ENCODE results near the gene SPARC. TPM values are rescaled to one million over a fixed set of nuclear protein-coding genes. Genes with fewer than 3 reads are reported as not detected.

SPARC gene
- total RNA-seq, 1 donor from 2014 or later, result 9,466 TPM

- peak overlapping the region; percentile 90 for H3K27ac Mint-ChIP-seq (ENCODE audit: unreplicated experiment)
Measured at GRCh38 chr5:151664694-151665585, 21.8 kb downstream of the SPARC start.

DNA sequence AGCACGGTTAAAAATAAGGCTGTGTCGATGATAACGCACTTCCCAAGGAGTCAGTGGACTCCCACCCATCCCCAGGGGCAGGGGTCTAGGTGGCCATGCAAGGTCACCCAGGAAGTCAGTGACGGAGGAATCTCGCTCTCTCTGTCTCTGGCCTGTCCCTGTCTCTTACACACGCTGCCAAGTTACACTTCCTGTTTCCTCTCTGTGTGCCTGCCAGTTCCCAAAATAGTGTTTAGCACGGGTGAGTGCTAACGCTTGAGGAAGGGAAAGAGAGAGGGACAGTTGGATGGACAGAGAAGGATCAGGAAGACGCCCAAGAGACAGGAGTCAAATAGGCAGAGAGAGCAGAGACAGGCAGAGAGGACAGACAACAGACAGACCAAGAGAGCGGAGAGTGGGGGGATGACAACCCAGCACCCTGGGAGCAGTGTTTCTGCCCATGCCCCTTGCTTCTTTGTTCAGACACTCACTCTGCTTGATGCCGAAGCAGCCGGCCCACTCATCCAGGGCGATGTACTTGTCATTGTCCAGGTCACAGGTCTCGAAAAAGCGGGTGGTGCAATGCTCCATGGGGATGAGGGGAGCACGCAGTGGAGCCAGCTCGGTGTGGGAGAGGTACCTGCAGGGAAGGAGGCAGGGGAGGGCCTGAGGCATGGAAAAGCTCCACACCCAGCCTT, 23.0 kb downstream of the SPARC start:
- no peak for DNase-seq (ENCODE audit: extremely low spot score, unreplicated experiment)
- Mint-ChIP-seq H3K36me3 (ENCODE audit: unreplicated experiment) (peaks cover 56% of the 10 kb centered on the region), H3K27ac (ENCODE audit: unreplicated experiment) (peak overlapping the region; percentile 90), H3K9me3 (ENCODE audit: unreplicated experiment) (no peaks in the 10 kb centered on the region), H3K27me3 (ENCODE audit: unreplicated experiment) (no peaks in the 10 kb centered on the region), H3K4me3 (ENCODE audit: unreplicated experiment) (no peak overlapping the region), H3K4me1 (ENCODE audit: unreplicated experiment) (peaks cover 88% of the 10 kb centered on the region)
- TF ChIP-seq, protein P1, sequence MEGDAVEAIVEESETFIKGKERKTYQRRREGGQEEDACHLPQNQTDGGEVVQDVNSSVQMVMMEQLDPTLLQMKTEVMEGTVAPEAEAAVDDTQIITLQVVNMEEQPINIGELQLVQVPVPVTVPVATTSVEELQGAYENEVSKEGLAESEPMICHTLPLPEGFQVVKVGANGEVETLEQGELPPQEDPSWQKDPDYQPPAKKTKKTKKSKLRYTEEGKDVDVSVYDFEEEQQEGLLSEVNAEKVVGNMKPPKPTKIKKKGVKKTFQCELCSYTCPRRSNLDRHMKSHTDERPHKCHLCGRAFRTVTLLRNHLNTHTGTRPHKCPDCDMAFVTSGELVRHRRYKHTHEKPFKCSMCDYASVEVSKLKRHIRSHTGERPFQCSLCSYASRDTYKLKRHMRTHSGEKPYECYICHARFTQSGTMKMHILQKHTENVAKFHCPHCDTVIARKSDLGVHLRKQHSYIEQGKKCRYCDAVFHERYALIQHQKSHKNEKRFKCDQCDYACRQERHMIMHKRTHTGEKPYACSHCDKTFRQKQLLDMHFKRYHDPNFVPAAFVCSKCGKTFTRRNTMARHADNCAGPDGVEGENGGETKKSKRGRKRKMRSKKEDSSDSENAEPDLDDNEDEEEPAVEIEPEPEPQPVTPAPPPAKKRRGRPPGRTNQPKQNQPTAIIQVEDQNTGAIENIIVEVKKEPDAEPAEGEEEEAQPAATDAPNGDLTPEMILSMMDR (IDR thresholded peaks at IDR 0.05), result no peak

More at GRCh38 chr5:151664694-151665585, 21.8 kb downstream of the SPARC start:
- Mint-ChIP-seq H3K36me3 (ENCODE audit: unreplicated experiment) (peaks cover 67% of the 10 kb centered on the region), H3K4me3 (ENCODE audit: unreplicated experiment) (no peak overlapping the region), H3K27me3 (ENCODE audit: unreplicated experiment) (no peaks in the 10 kb centered on the region), H3K9me3 (ENCODE audit: unreplicated experiment) (no peaks in the 10 kb centered on the region), H3K4me1 (ENCODE audit: unreplicated experiment) (peaks cover 85% of the 10 kb centered on the region)
- TF ChIP-seq, protein P1 (IDR thresholded peaks at IDR 0.05), result no peak
- no peak for DNase-seq (ENCODE audit: extremely low spot score, unreplicated experiment)

- H3K4me3 Mint-ChIP-seq (ENCODE audit: unreplicated experiment), result no peak overlapping the region
- H3K27me3 Mint-ChIP-seq (ENCODE audit: unreplicated experiment), result no peaks in the 10 kb centered on the region
- H3K9me3 Mint-ChIP-seq (ENCODE audit: unreplicated experiment), result no peaks in the 10 kb centered on the region
- H3K27ac Mint-ChIP-seq (ENCODE audit: unreplicated experiment), result peak overlapping the region; percentile 90
- TF ChIP-seq, protein P1 (IDR thresholded peaks at IDR 0.05), result no peak
- peaks cover 50% of the 10 kb centered on the region for H3K36me3 Mint-ChIP-seq (ENCODE audit: unreplicated experiment)
- H3K4me1 Mint-ChIP-seq (ENCODE audit: unreplicated experiment), result peaks cover 86% of the 10 kb centered on the region
- no peak for DNase-seq (ENCODE audit: extremely low spot score, unreplicated experiment)
Measured at GRCh38 chr5:151662805-151663204, 23.9 kb downstream of the SPARC start.

DNA sequence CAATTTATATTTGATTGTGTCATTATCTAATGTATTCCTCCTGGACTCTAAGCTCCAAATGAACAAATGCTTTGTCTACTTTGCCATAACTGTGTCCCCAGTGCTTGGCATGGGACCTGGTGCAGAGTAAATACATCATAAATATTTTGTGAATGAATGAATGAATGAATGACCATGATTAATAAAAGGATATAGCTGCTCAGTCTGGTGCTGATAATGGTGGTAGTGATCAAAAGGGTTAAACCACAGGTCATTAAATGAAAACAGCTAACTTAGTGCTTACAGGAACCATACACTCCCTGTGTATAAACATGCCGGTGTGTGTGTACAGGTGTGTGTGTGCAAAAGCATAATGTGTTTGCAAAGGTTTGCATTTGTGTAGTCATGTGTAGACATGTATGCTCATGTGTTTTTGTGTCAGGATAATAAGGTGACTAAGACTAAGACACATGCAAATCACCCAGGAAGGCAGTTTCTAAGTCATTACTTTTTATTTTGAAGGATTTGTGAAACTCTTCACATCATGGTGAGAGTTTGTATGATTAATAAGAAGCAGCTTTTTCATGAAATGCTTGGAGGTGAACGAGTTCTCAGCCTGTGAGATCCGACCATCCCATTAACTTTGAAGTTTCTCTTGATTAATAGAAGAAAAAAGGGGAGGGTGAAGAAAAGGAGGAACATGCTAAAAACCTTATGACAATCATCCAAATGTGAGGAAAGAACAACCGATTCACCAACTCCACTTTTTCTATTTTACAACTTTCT, 24.6 kb downstream of the SPARC start:
- TF ChIP-seq, protein P1 (IDR thresholded peaks at IDR 0.05), result no peak
- peaks cover 48% of the 10 kb centered on the region for H3K36me3 Mint-ChIP-seq (ENCODE audit: unreplicated experiment)
- peaks cover 81% of the 10 kb centered on the region for H3K4me1 Mint-ChIP-seq (ENCODE audit: unreplicated experiment)
- DNase-seq (ENCODE audit: extremely low spot score, unreplicated experiment), result no peak
- H3K27ac Mint-ChIP-seq (ENCODE audit: unreplicated experiment), result peak overlapping the region; percentile 90
- no peaks in the 10 kb centered on the region for H3K27me3 Mint-ChIP-seq (ENCODE audit: unreplicated experiment)
- H3K9me3 Mint-ChIP-seq (ENCODE audit: unreplicated experiment), result no peaks in the 10 kb centered on the region
- no peak overlapping the region for H3K4me3 Mint-ChIP-seq (ENCODE audit: unreplicated experiment)

Data from osteocyte (in vitro differentiated cells).